H9 (cell line): Measurements from ENCODE around the gene DIP2C. TPM values are rescaled to one million over a fixed set of nuclear protein-coding genes. Genes with fewer than 3 reads are reported as not detected.
A peak's percentile ranks its signal among the peaks of the same experiment; 100 is the strongest.

Experiments
- DNase-seq: peaks from one replicate; pipeline ENCODE4 v3.0.0-alpha.2; 2017
- H2AFZ ChIP-seq: one replicate; pipeline ENCODE4 v1.6.1; 2013; ENCODE audit warnings: mild to moderate bottlenecking, low read length, control low read depth, moderate library complexity
- H2AK5ac ChIP-seq: 2 replicates; pipeline ENCODE4 v1.6.1; 2013; ENCODE audit warnings: low read length, control low read depth, mixed read lengths; ENCODE audit not compliant: insufficient read length
- H2BK120ac ChIP-seq: one replicate; pipeline ENCODE4 v1.6.1; 2013; ENCODE audit warnings: low read depth, mild to moderate bottlenecking, low read length, control low read depth, inconsistent platforms; ENCODE audit not compliant: poor library complexity, severe bottlenecking
- H2BK12ac ChIP-seq: 2 replicates; pipeline ENCODE4 v1.6.1; 2013; ENCODE audit warnings: low read length, control low read depth, mixed read lengths, low read depth; ENCODE audit not compliant: insufficient read length
- H2BK15ac ChIP-seq: 2 replicates; pipeline ENCODE4 v1.6.1; 2013; ENCODE audit warnings: low read depth, low read length, control low read depth
- H2BK20ac ChIP-seq: one replicate; pipeline ENCODE4 v1.6.1; 2013; ENCODE audit warnings: low read depth, mild to moderate bottlenecking, low read length, control low read depth, inconsistent platforms; ENCODE audit not compliant: poor library complexity, severe bottlenecking
- H2BK5ac ChIP-seq: 2 replicates; pipeline ENCODE4 v1.6.1; 2013; ENCODE audit warnings: low read length, control low read depth, mixed read lengths; ENCODE audit not compliant: insufficient read length
- H3K14ac ChIP-seq: 2 replicates; pipeline ENCODE4 v1.6.1; 2013; ENCODE audit warnings: low read length, control low read depth; ENCODE audit not compliant: insufficient read depth
- H3K18ac ChIP-seq: 2 replicates; pipeline ENCODE4 v1.6.1; 2013; ENCODE audit warnings: low read depth, mild to moderate bottlenecking, mixed read lengths, low read length, control low read depth; ENCODE audit not compliant: insufficient read length
- H3K23ac ChIP-seq: 2 replicates; pipeline ENCODE4 v1.6.1; 2013; ENCODE audit warnings: low read length, control low read depth, mixed read lengths, low read depth; ENCODE audit not compliant: insufficient read length
- H3K23me2 ChIP-seq: 2 replicates; pipeline ENCODE4 v1.6.1; 2013; ENCODE audit warnings: low read depth, mild to moderate bottlenecking, mixed read lengths, low read length, control low read depth; ENCODE audit not compliant: insufficient read length, poor library complexity, severe bottlenecking
- H3K27ac ChIP-seq: 2 replicates; pipeline ENCODE4 v1.5.1; 2013; ENCODE audit warnings: low read length, control low read depth, mixed read lengths, low read depth; ENCODE audit not compliant: insufficient read length
- H3K27me3 ChIP-seq: 2 replicates; pipeline ENCODE4 v1.6.1; 2013; ENCODE audit warnings: low read length, control low read depth, inconsistent platforms; ENCODE audit not compliant: insufficient read depth
- H3K4ac ChIP-seq: 2 replicates; pipeline ENCODE4 v1.6.1; 2013; ENCODE audit warnings: low read depth, mild to moderate bottlenecking, control low read depth, inconsistent platforms, low read length, moderate library complexity
- H3K4me1 ChIP-seq: 2 replicates; pipeline ENCODE4 v1.6.1; 2013; ENCODE audit warnings: low read length, control low read depth, inconsistent platforms; ENCODE audit not compliant: insufficient read depth
- H3K4me2 ChIP-seq: 2 replicates; pipeline ENCODE4 v1.6.1; 2013; ENCODE audit warnings: low read length, control low read depth, mixed read lengths; ENCODE audit not compliant: insufficient read length, insufficient read depth
- H3K56ac ChIP-seq: 2 replicates; pipeline ENCODE4 v1.6.1; 2013; ENCODE audit warnings: low read depth, mild to moderate bottlenecking, mixed read lengths, low read length, control low read depth; ENCODE audit not compliant: insufficient read length
- H3K79me1 ChIP-seq: 2 replicates; pipeline ENCODE4 v1.6.1; 2013; ENCODE audit warnings: low read depth, mild to moderate bottlenecking, moderate library complexity, low read length, control low read depth, inconsistent platforms; ENCODE audit not compliant: insufficient read depth, poor library complexity, severe bottlenecking
- H3K79me2 ChIP-seq: 2 replicates; pipeline ENCODE4 v1.6.1; 2013; ENCODE audit warnings: low read length, control low read depth, inconsistent platforms; ENCODE audit not compliant: insufficient read depth
- H3K9ac ChIP-seq: 2 replicates; pipeline ENCODE4 v1.6.1; 2013; ENCODE audit warnings: low read length, control low read depth, mixed read lengths; ENCODE audit not compliant: insufficient read length; ENCODE audit errors: extremely low read depth
- H3K9me3 ChIP-seq: one replicate; pipeline ENCODE4 v1.6.1; 2013; ENCODE audit warnings: low read depth, low read length, inconsistent platforms; ENCODE audit not compliant: control insufficient read depth
- H3T11ph ChIP-seq: one replicate; pipeline ENCODE4 v1.6.1; 2013; ENCODE audit warnings: mild to moderate bottlenecking, low read length, control low read depth, inconsistent platforms
- H4K20me1 ChIP-seq: one replicate; pipeline ENCODE4 v1.6.1; 2013; ENCODE audit not compliant: control insufficient read depth, insufficient read length, insufficient read depth
- H4K5ac ChIP-seq: 2 replicates; pipeline ENCODE4 v1.6.1; 2013; ENCODE audit warnings: low read depth, mild to moderate bottlenecking, mixed read lengths, low read length, control low read depth; ENCODE audit not compliant: insufficient read length
- H4K8ac ChIP-seq: replicated peaks from 2 replicates; pipeline ENCODE4 v1.6.1; 2013; ENCODE audit warnings: low read length, control low read depth, mixed read lengths, low read depth; ENCODE audit not compliant: insufficient read length
- H4K91ac ChIP-seq: 2 replicates; pipeline ENCODE4 v1.6.1; 2013; ENCODE audit warnings: low read depth, mild to moderate bottlenecking, moderate library complexity, mixed read lengths, low read length, control low read depth; ENCODE audit not compliant: insufficient read length
- H3K27ac Mint-ChIP-seq, 3 experiments: 2 replicates in 2 of 3; 3 replicates in 1 of 3; pipeline ENCODE4 v1.8.0; 2020 to 2021; ENCODE audit warnings: mixed read lengths in 3 of 3, mild to moderate bottlenecking in 1 of 3, moderate library complexity in 1 of 3
- H3K27me3 Mint-ChIP-seq: 2 replicates; pipeline ENCODE4 v1.8.0; 2021; ENCODE audit warnings: low read depth, mild to moderate bottlenecking, moderate library complexity, mixed read lengths
- H3K36me3 Mint-ChIP-seq, 3 experiments: 2 replicates in 2 of 3; 3 replicates in 1 of 3; pipeline ENCODE4 v1.8.0; 2020 to 2021; ENCODE audit warnings: low read depth in 3 of 3, mixed read lengths in 3 of 3; ENCODE audit not compliant: insufficient read depth in 1 of 3
- H3K4me1 Mint-ChIP-seq, 2 experiments: 2 replicates each; pipeline ENCODE4 v1.8.0; 2020; ENCODE audit warnings: mixed read lengths in 2 of 2
- H3K4me3 Mint-ChIP-seq, 2 experiments: 2 replicates in 1 of 2; 3 replicates in 1 of 2; pipeline ENCODE4 v1.8.0; 2020 to 2021; ENCODE audit warnings: mild to moderate bottlenecking in 2 of 2, mixed read lengths in 2 of 2, moderate library complexity in 1 of 2
- H3K9me3 Mint-ChIP-seq, 2 experiments: 2 replicates in 1 of 2; 3 replicates in 1 of 2; pipeline ENCODE4 v1.8.0; 2020; ENCODE audit warnings: mild to moderate bottlenecking in 2 of 2, mixed read lengths in 2 of 2, moderate library complexity in 1 of 2
- WGBS: extraction: QIAGEN DNeasy Blood & Tissue Kit; methylation state at CpG from one replicate; pipeline ENCODE4 v1.1.7; 2013; ENCODE audit warnings: missing lambda C conversion rate, low lambda C conversion rate, mixed read lengths; ENCODE audit not compliant: insufficient read length; ENCODE audit errors: extremely low coverage; 5-methylcytosine and 5-hydroxymethylcytosine counted together
- total RNA-seq: library from RNA; stranded (reverse); gene quantifications from 2 replicates; pipeline ENCODE4 v1.2.1, GENCODE V29; 2021
- TF ChIP-seq, protein P1 (sequence below): fragments of 200-600 bp; sonication (generic); conservative IDR thresholded peaks from 3 replicates; pipeline ENCODE4 v1.8.0; 2021; ENCODE audit warnings: antibody characterized with exemption, mild to moderate bottlenecking

DIP2C gene
- total RNA-seq, 1 experiment from 2014 or later: 7.9 TPM

DNA sequence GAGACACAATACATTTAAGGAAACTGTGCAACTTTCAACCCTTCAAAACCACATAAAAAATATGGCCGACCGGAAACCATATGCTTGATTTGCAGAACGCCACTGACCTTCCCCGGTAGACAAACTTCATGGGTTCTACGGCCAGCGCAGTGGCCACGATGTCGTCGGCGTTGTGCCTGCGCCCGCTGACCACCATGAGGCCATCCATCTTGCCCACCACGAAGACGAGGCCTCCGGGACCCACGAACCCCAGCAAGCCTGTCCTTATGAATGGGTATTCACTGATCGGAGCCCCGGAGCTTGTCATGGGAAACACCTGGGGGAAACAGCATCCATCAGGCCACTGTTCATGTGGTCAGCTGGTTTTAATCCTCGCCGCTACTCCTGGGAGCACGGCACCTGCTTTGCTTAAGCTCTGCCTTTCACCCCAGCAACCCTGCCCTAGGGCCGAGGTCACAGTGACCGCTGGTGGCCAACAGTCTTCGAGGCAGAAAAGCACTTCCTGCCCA is 325.1 kb downstream of the DIP2C start:
- no peaks in the 10 kb centered on the region for H3K27me3 ChIP-seq
- no peak overlapping the region for H3K4ac ChIP-seq
- H4K5ac ChIP-seq: no peak overlapping the region
- DNase-seq: no peak
- H4K91ac ChIP-seq: no peak overlapping the region
- no peak overlapping the region for H3K14ac ChIP-seq
- H2BK15ac ChIP-seq: no peak overlapping the region
- H3K23me2 ChIP-seq: no peaks in the 10 kb centered on the region
- H3T11ph ChIP-seq: no peak overlapping the region
- no peak overlapping the region for H3K9ac ChIP-seq
- H3K79me1 ChIP-seq: no peaks in the 10 kb centered on the region
- H2BK5ac ChIP-seq: no peak overlapping the region
- no peaks in the 10 kb centered on the region for H3K79me2 ChIP-seq
- no peaks in the 10 kb centered on the region; a peak in 1 of 4 replicates for H3K4me1 Mint-ChIP-seq
- no peaks in the 10 kb centered on the region for H3K27me3 Mint-ChIP-seq
- no peak overlapping the region for H4K8ac ChIP-seq
- WGBS: no CpG with 5 or more reads among the region's 24 CpGs
- H3K9me3 ChIP-seq: no peaks in the 10 kb centered on the region
- 0 out of 7 replicates have a peak overlapping the region, but pooled peaks of 1 of the 3 experiments have one; percentile 35 for H3K27ac Mint-ChIP-seq
- no peak overlapping the region for H2AFZ ChIP-seq
- no peak overlapping the region for H3K4me2 ChIP-seq
- no peak overlapping the region for H3K18ac ChIP-seq
- H3K36me3 Mint-ChIP-seq: peaks cover 9 to 21% (median 17%) of the 10 kb centered on the region in 3 experiments; a peak in 6 of 7 replicates
- TF ChIP-seq, protein P1, sequence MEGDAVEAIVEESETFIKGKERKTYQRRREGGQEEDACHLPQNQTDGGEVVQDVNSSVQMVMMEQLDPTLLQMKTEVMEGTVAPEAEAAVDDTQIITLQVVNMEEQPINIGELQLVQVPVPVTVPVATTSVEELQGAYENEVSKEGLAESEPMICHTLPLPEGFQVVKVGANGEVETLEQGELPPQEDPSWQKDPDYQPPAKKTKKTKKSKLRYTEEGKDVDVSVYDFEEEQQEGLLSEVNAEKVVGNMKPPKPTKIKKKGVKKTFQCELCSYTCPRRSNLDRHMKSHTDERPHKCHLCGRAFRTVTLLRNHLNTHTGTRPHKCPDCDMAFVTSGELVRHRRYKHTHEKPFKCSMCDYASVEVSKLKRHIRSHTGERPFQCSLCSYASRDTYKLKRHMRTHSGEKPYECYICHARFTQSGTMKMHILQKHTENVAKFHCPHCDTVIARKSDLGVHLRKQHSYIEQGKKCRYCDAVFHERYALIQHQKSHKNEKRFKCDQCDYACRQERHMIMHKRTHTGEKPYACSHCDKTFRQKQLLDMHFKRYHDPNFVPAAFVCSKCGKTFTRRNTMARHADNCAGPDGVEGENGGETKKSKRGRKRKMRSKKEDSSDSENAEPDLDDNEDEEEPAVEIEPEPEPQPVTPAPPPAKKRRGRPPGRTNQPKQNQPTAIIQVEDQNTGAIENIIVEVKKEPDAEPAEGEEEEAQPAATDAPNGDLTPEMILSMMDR: no peak
- no peak overlapping the region for H2BK120ac ChIP-seq
- no peak overlapping the region for H2AK5ac ChIP-seq
- no peak overlapping the region for H3K56ac ChIP-seq
- no peaks in the 10 kb centered on the region for H3K9me3 Mint-ChIP-seq
- H3K27ac ChIP-seq: no peak overlapping the region
- no peaks in the 10 kb centered on the region for H3K4me1 ChIP-seq
- no peak overlapping the region for H2BK20ac ChIP-seq
- no peaks in the 10 kb centered on the region for H4K20me1 ChIP-seq
- H3K23ac ChIP-seq: no peak overlapping the region
- H3K4me3 Mint-ChIP-seq: no peak overlapping the region
- no peak overlapping the region for H2BK12ac ChIP-seq
